Measurements from ENCODE around the gene ZDHHC1. TPM values are rescaled to one million over a fixed set of nuclear protein-coding genes. Genes with fewer than 3 reads are reported as not detected.

The ZDHHC1 gene
- total RNA-seq, 3 donors from 2014 or later = 9.2 to 12.3 (median 10.0) TPM

DNA sequence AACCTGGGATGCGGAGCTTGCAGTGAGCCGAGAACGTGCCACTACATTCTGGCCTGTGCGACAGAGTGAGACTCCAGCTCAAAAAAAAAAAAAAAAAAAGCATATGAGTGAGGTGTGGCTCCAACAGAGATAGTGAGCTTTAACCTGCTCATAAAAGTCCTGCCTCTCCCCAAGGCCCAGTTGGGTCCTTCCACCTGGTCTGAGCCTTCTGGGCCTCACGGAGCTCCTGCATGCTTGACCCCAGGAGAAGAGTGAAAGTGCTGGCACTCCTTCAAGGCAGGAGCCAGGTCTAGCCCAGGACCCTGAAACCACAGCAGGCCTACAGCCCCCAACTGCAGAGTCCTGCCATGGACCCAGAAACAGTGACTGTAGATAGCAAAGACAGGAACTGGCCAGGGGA, 32.3 kb upstream of the ZDHHC1 start:
- Histone ChIP-seq H3K9me3 (no peaks in the 10 kb centered on the region), H3K4me1 (ENCODE audit: low read depth) (peaks cover 96% of the 10 kb centered on the region), H3K4me3 (no peak overlapping the region), H3K36me3 (ENCODE audit: low read depth) (no peaks in the 10 kb centered on the region)
- TF ChIP-seq, protein P1, sequence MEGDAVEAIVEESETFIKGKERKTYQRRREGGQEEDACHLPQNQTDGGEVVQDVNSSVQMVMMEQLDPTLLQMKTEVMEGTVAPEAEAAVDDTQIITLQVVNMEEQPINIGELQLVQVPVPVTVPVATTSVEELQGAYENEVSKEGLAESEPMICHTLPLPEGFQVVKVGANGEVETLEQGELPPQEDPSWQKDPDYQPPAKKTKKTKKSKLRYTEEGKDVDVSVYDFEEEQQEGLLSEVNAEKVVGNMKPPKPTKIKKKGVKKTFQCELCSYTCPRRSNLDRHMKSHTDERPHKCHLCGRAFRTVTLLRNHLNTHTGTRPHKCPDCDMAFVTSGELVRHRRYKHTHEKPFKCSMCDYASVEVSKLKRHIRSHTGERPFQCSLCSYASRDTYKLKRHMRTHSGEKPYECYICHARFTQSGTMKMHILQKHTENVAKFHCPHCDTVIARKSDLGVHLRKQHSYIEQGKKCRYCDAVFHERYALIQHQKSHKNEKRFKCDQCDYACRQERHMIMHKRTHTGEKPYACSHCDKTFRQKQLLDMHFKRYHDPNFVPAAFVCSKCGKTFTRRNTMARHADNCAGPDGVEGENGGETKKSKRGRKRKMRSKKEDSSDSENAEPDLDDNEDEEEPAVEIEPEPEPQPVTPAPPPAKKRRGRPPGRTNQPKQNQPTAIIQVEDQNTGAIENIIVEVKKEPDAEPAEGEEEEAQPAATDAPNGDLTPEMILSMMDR (IDR thresholded peaks at IDR 0.05) = no peak
- ATAC-seq (peak; percentile 56), DNase-seq (peak in 2 of 3 donors; percentile 67)
- intact Hi-C loops (cut with DNase I, micrococcal nuclease) = no loop called here

GRCh38 chr16:67447508-67448076, 31.3 kb upstream of the ZDHHC1 start:
- DNase-seq (peak in 2 of 3 donors; percentile 82 to 85), ATAC-seq (peak; percentile 54)
- TF ChIP-seq, protein P1 (IDR thresholded peaks at IDR 0.05) = peak; percentile 17
- Histone ChIP-seq H3K4me3 (no peak overlapping the region), H3K4me1 (ENCODE audit: low read depth) (peaks cover 95% of the 10 kb centered on the region), H3K9me3 (no peaks in the 10 kb centered on the region), H3K36me3 (ENCODE audit: low read depth) (no peaks in the 10 kb centered on the region)
- intact Hi-C loops (cut with DNase I, micrococcal nuclease) = no loop called here

DNA sequence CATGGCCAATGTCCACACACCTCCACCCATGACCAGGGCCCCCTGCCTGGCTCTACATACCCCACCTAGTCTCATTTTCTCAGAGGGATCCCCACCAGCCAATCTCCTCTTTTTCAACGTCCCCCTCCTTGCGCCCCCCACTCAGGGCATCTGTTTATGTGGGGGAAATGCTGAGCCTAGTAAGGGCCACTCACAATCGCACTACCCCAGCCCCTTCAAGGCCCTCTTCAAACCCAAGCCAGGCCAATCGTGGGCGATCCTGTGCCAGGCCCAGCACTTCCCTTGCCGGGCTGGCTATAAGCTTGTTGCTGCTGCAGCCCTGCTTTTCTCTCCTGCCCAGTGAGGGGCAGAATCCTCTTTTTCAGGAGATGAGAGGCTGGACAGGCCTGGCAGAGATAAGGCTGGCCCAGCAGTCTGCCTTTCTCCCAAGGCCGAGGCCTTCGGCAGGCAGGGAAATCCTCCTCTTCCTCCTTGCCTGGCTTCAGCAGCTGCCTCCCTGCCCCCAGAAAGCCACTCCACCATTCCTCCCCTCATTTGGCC, 30.8 kb upstream of the ZDHHC1 start:
- H3K4me1 ChIP-seq (ENCODE audit: low read depth) = peaks cover 95% of the 10 kb centered on the region

GRCh38 chr16:67445913-67446907, 29.9 kb upstream of the ZDHHC1 start:
- H3K36me3 ChIP-seq (ENCODE audit: low read depth) = no peaks in the 10 kb centered on the region
- H3K4me1 ChIP-seq (ENCODE audit: low read depth) = peaks cover 95% of the 10 kb centered on the region
- peak; percentile 77 to 82 (median 80) for DNase-seq
- ATAC-seq = peak; percentile 10
- intact Hi-C loops (cut with DNase I, micrococcal nuclease) = no loop called here
- TF ChIP-seq, protein P1 (IDR thresholded peaks at IDR 0.05) = no peak
- H3K9me3 ChIP-seq = no peaks in the 10 kb centered on the region
- H3K4me3 ChIP-seq = no peak overlapping the region

More for the DNA sequence above, 30.8 kb upstream of the ZDHHC1 start:
- H3K4me3 ChIP-seq = no peak overlapping the region
- DNase-seq = no peak
- intact Hi-C loops (cut with DNase I, micrococcal nuclease) = no loop called here
- ATAC-seq = no peak
- TF ChIP-seq, protein P1 (IDR thresholded peaks at IDR 0.05) = no peak
- no peaks in the 10 kb centered on the region for H3K36me3 ChIP-seq (ENCODE audit: low read depth)
- H3K9me3 ChIP-seq = no peaks in the 10 kb centered on the region

DNA sequence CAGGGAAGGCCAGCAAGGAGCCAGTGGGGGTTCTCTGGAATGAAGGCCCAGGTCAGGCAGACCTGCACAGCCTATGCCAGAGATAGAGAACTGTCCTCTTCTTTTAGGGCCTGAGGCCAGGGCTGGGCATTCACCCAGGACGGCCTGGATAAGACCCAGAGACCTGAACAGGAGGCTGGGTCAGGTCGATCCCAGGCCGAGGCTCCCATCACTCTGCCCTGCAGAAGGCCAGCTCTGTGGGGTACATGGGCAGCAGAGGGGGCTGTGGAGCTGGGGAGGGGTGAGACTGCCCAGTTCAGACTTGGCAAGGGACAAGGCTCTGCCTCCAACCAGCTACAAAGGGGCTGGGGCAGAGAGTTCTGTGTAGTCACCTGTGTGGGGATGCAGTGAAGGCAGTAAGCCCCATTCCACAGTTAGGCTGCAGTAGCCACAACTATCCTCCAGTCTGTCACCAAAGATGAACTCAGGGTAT, 29.2 kb upstream of the ZDHHC1 start:
- no peaks in the 10 kb centered on the region for H3K36me3 ChIP-seq (ENCODE audit: low read depth)
- ATAC-seq = no peak
- TF ChIP-seq, protein P1 (IDR thresholded peaks at IDR 0.05) = no peak
- DNase-seq = peak in 2 of 3 donors; percentile 5 to 49
- no peak overlapping the region for H3K4me3 ChIP-seq
- H3K9me3 ChIP-seq = no peaks in the 10 kb centered on the region
- peaks cover 93% of the 10 kb centered on the region for H3K4me1 ChIP-seq (ENCODE audit: low read depth)
- intact Hi-C loops (cut with DNase I, micrococcal nuclease) = no loop called here

Measured in mucosa of descending colon (tissue), 3 donors.